Measurements from ENCODE around the gene PROCA1. TPM values are rescaled to one million over a fixed set of nuclear protein-coding genes. Genes with fewer than 3 reads are reported as not detected.

Gene PROCA1
- total and polyA plus RNA-seq, 9 of the 15 experiments (the other 6 are each of a cell fraction or from before 2014, with no cell fraction given) = 0.78 to 16.2 (median 5.6) TPM

- TF ChIP-seq MLLT1 (IDR thresholded peaks at IDR 0.05) (peak in 1 of 2 experiments; percentile 11; a peak in 2 of 4 replicates), BCL6 (CRISPR knock-in tag; IDR thresholded peaks at IDR 0.05) (no peak), ZBTB2 (IDR thresholded peaks at IDR 0.05) (no peak), POLR2A (conservative IDR thresholded peaks at IDR 0.05) (peak; percentile 29; the same call in 1 of the 2 replicates), GABPB1 (CRISPR knock-in tag; IDR thresholded peaks at IDR 0.05) (no peak), HSF4 (CRISPR knock-in tag; IDR thresholded peaks at IDR 0.05; ENCODE audit: borderline replicate concordance) (no peak), NKRF (IDR thresholded peaks at IDR 0.05; ENCODE audit: borderline replicate concordance) (peak; percentile 17; the same call in 1 of the 2 replicates), ZNF354B (CRISPR knock-in tag; IDR thresholded peaks at IDR 0.05) (no peak), TAF7 (tag; IDR thresholded peaks at IDR 0.05) (no peak), CHD1 (IDR thresholded peaks at IDR 0.05; ENCODE audit: low read length) (peak; percentile 98), ZNF232 (CRISPR knock-in tag; IDR thresholded peaks at IDR 0.05) (no peak), CUX1 (CRISPR knock-in tag; IDR thresholded peaks at IDR 0.05) (no peak), ARID3B (CRISPR knock-in tag; IDR thresholded peaks at IDR 0.05; ENCODE audit: borderline replicate concordance) (no peak), SMAD1 (IDR thresholded peaks at IDR 0.05; ENCODE audit: low read depth, low read length, partially characterized antibody) (no peak), MCM3 (IDR thresholded peaks at IDR 0.05) (no peak), ZZZ3 (IDR thresholded peaks at IDR 0.05) (no peak), ZSCAN32 (CRISPR knock-in tag; IDR thresholded peaks at IDR 0.05) (no peak)
These were observed 8.7 kb upstream of the PROCA1 start (continued) for GRCh38 chr17:28720247-28720996.
